K562 (cell line): ENCODE results near the gene MMP20. TPM values are rescaled to one million over a fixed set of nuclear protein-coding genes. Genes with fewer than 3 reads are reported as not detected.

Source experiments
- ATAC-seq: fragments of 200-7000 bp; cut with Tn5 transposase; 3 replicates; pipeline ENCODE4 v1.9.1; 2020; ENCODE audit warnings: moderate library complexity
- BruUV-seq: library from RNA; stranded (reverse); fragments of 400-500 nt; replicated peaks from 2 replicates; lab custom pipeline; 2021; lab: Mats Ljungman, UMichigan
- CTCF ChIA-PET: fragments of 300-600 bp; formaldehyde crosslinking; extraction: SDS; loops from one replicate; lab custom pipeline; 2021; ENCODE audit warnings: low intra/inter-chr PET ratio; lab: Yijun Ruan, JAX
- POLR2A ChIA-PET: fragments of 300-600, 350-650 bp; sonication (Branson Sonifier 250); formaldehyde crosslinking; extraction: SDS; loops from one replicate; lab custom pipeline; 2021; ENCODE audit warnings: antibody characterized with exemption, inconsistent platforms; lab: Yijun Ruan, JAX
- DNase-seq, 4 experiments: peaks; one replicate each; pipeline versions ENCODE4 v3.0.0 to v3.0.0-alpha.2; 2011 to 2018; ENCODE audit warnings: low spot score in 3 of 4, mixed read lengths in 3 of 4; ENCODE audit errors: extremely low read depth in 1 of 4
- FAIRE-seq: peaks from 2 replicates; lab custom pipeline; 2011; peaks lifted over from hg19 to GRCh38; lab: Jason Lieb, UNC
- H2AFZ ChIP-seq: 2 replicates; pipeline ENCODE4 v1.6.0; 2011; ENCODE audit warnings: low read depth, low read length, control low read depth, inconsistent platforms
- H3K27ac ChIP-seq: fragments of 200-600 bp; 3 replicates; pipeline ENCODE4 v1.8.0; 2011; ENCODE audit warnings: low read depth, mild to moderate bottlenecking, control low read depth, inconsistent platforms, low read length, moderate library complexity, mixed read lengths; ENCODE audit errors: extremely low read depth
- H3K27me3 ChIP-seq, 2 experiments: fragments of 300-600 bp in 1 of 2; 2 replicates in 1 of 2; 3 replicates in 1 of 2; pipeline versions ENCODE4 v1.6.0 to v1.8.0; 2011; ENCODE audit warnings: inconsistent platforms in 2 of 2, low read length in 2 of 2, mild to moderate bottlenecking in 1 of 2, mixed read lengths in 1 of 2, moderate library complexity in 1 of 2; ENCODE audit not compliant: control insufficient read depth in 2 of 2, insufficient read depth in 2 of 2
- H3K36me3 ChIP-seq: fragments of 300-600 bp; 3 replicates; pipeline ENCODE4 v1.8.0; 2011; ENCODE audit warnings: mild to moderate bottlenecking, low read length, inconsistent platforms; ENCODE audit not compliant: control insufficient read depth, insufficient read depth
- H3K4me1 ChIP-seq, 2 experiments: fragments of 200-600 bp in 1 of 2; replicated peaks in 1 of 2; 2 replicates in 1 of 2; 3 replicates in 1 of 2; pipeline versions ENCODE4 v1.5.1 to v1.8.0; 2011; ENCODE audit warnings: inconsistent platforms in 2 of 2, low read length in 2 of 2, mild to moderate bottlenecking in 1 of 2, mixed read lengths in 1 of 2, moderate library complexity in 1 of 2; ENCODE audit not compliant: control insufficient read depth in 2 of 2, insufficient read depth in 2 of 2
- H3K4me2 ChIP-seq: 2 replicates; pipeline ENCODE4 v1.6.1; 2011; ENCODE audit warnings: low read length, control low read depth, inconsistent platforms, mixed read lengths; ENCODE audit not compliant: insufficient read depth
- H3K4me3 ChIP-seq: fragments of 200-600 bp; sonication (generic), shearing (Covaris generic); 2 replicates; pipeline ENCODE4 v1.5.1; 2016; ENCODE audit warnings: control low read depth, inconsistent platforms
- H3K79me2 ChIP-seq: fragments of 200-600 bp; 3 replicates; pipeline ENCODE4 v1.8.0; 2011; ENCODE audit warnings: low read length, inconsistent platforms; ENCODE audit not compliant: control insufficient read depth, insufficient read depth
- H3K9ac ChIP-seq, 2 experiments: 2 replicates each; pipeline versions ENCODE4 v1.6.0 to v1.6.1; 2011; ENCODE audit warnings: low read depth in 2 of 2, low read length in 2 of 2, control low read depth in 1 of 2, inconsistent platforms in 1 of 2, mild to moderate bottlenecking in 1 of 2, mixed read lengths in 1 of 2; ENCODE audit not compliant: insufficient read depth in 1 of 2
- H3K9me1 ChIP-seq: one replicate; pipeline ENCODE4 v1.6.0; 2011; ENCODE audit warnings: inconsistent platforms, mild to moderate bottlenecking, low read length, moderate library complexity; ENCODE audit not compliant: control insufficient read depth, insufficient read depth
- H3K9me3 ChIP-seq: replicated peaks from 2 replicates; pipeline ENCODE4 v1.5.1; 2011; ENCODE audit warnings: low read depth, low read length, inconsistent platforms; ENCODE audit not compliant: control insufficient read depth, insufficient read depth
- H4K20me1 ChIP-seq: replicated peaks from 2 replicates; pipeline ENCODE4 v1.6.1; 2011; ENCODE audit warnings: low read length, inconsistent platforms, mixed read lengths; ENCODE audit not compliant: control insufficient read depth, insufficient read depth
- FOXA1 ChIP-seq: fragments of 450-650 bp; IDR thresholded peaks from 2 replicates; pipeline ENCODE4 v1.6.1; 2016; ENCODE audit warnings: mild to moderate bottlenecking, borderline replicate concordance
- ZFP1 ChIP-seq: fragments of 450-650 bp; formaldehyde crosslinking; IDR thresholded peaks from 2 replicates; pipeline ENCODE4 v1.4.0; 2020; ENCODE audit warnings: mild to moderate bottlenecking, mixed read lengths
- WGBS: fragments of 100-300 bp; shearing (Covaris generic); methylation state at CpG from one replicate; pipeline ENCODE4 v1.1.6; 2016; ENCODE audit warnings: low coverage, mixed read lengths; ENCODE audit not compliant: insufficient coverage; ENCODE audit errors: missing lambda C conversion rate; 5-methylcytosine and 5-hydroxymethylcytosine counted together
- in situ Hi-C: fragments of 300-500 bp; cut with MboI; formaldehyde crosslinking; loops from 4 replicates; pipeline ENCODE4 v1.15.0; 2018; ENCODE audit warnings: inconsistent platforms, mixed read lengths
- intact Hi-C: fragments of 100-400 bp; cut with micrococcal nuclease; formaldehyde crosslinking; loops from 2 replicates; pipeline ENCODE4 v1.14.2; 2022
- polyA plus RNA-seq, 8 experiments: library from polyadenylated mRNA; depleted of rRNA in 4 of 8; stranded (reverse) in 5 of 8; unstranded in 3 of 8; fragments of >200 nt; fragmentation: Nextera tagmentation in 2 of 8; fragmentation: Illumina TruSeq in 1 of 8; extraction: Ambion mirVana in 2 of 8; extraction: Trizol in 1 of 8; gene quantifications; 2 replicates each; pipeline versions ENCODE4 v1.2.1 to v1.2.3, GENCODE V29; 2011 to 2014; ENCODE audit warnings: inconsistent platforms in 1 of 8, missing spikeins in 1 of 8
- total RNA-seq, 7 experiments: library from RNA; depleted of rRNA in 6 of 7; stranded (reverse); fragments of >200 nt in 6 of 7; fragmentation: Illumina TruSeq in 2 of 7; extraction: Trizol in 2 of 7; gene quantifications; 2 replicates each; pipeline versions ENCODE4 v1.2.1 to v1.2.3, GENCODE V29; 2011 to 2021; ENCODE audit warnings: low replicate concordance in 1 of 7
- TF ChIP-seq, protein P1 (sequence below): fragments of 200-600 bp; sonication (generic); IDR thresholded peaks from one replicate; pipeline ENCODE4 v1.6.1; 2012; ENCODE audit warnings: mild to moderate bottlenecking, low read depth, low read length, inconsistent platforms

The MMP20 gene
- total and polyA plus RNA-seq, 9 of the 15 experiments (the other 6 are each of a cell fraction or from before 2014, with no cell fraction given), result not detected

DNA sequence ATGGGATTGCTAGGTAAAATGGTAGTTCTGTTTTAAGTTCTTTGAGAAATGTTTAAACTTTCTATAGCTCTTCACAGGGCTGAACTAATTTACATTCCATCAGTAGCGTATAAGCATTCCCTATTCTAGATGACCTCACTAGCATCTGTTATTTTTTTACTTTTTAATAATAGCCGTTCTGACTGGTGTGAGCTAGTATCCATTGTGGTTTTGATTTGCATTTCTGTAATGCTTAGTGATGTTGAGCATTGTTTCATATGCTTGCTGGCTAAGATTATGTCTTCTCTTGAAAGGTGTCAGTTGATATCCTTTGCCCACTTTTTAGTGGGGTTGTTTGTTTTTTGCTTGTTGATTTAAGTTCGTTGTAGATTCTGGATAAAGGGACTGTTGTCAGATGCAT, 44.5 kb upstream of the MMP20 start:
- ATAC-seq, result no peak
- Histone ChIP-seq H3K4me1 (no peaks in the 10 kb centered on the region), H3K4me3 (no peak overlapping the region), H3K9ac (no peak overlapping the region), H2AFZ (no peak overlapping the region), H3K79me2 (no peaks in the 10 kb centered on the region), H3K36me3 (no peaks in the 10 kb centered on the region), H3K4me2 (no peak overlapping the region), H3K27ac (no peak overlapping the region), H4K20me1 (no peaks in the 10 kb centered on the region), H3K9me1 (no peaks in the 10 kb centered on the region), H3K27me3 (no peaks in the 10 kb centered on the region; a peak in 1 of 5 replicates), H3K9me3 (no peaks in the 10 kb centered on the region)
- in situ Hi-C loops (no loop called here), intact Hi-C loops (loop anchor here (5.0 kb wide), 2 partner anchors 157 to 172 kb away; no protein-coding TSS in a partner anchor)
- no peak for DNase-seq
- TF ChIP-seq, protein P1, sequence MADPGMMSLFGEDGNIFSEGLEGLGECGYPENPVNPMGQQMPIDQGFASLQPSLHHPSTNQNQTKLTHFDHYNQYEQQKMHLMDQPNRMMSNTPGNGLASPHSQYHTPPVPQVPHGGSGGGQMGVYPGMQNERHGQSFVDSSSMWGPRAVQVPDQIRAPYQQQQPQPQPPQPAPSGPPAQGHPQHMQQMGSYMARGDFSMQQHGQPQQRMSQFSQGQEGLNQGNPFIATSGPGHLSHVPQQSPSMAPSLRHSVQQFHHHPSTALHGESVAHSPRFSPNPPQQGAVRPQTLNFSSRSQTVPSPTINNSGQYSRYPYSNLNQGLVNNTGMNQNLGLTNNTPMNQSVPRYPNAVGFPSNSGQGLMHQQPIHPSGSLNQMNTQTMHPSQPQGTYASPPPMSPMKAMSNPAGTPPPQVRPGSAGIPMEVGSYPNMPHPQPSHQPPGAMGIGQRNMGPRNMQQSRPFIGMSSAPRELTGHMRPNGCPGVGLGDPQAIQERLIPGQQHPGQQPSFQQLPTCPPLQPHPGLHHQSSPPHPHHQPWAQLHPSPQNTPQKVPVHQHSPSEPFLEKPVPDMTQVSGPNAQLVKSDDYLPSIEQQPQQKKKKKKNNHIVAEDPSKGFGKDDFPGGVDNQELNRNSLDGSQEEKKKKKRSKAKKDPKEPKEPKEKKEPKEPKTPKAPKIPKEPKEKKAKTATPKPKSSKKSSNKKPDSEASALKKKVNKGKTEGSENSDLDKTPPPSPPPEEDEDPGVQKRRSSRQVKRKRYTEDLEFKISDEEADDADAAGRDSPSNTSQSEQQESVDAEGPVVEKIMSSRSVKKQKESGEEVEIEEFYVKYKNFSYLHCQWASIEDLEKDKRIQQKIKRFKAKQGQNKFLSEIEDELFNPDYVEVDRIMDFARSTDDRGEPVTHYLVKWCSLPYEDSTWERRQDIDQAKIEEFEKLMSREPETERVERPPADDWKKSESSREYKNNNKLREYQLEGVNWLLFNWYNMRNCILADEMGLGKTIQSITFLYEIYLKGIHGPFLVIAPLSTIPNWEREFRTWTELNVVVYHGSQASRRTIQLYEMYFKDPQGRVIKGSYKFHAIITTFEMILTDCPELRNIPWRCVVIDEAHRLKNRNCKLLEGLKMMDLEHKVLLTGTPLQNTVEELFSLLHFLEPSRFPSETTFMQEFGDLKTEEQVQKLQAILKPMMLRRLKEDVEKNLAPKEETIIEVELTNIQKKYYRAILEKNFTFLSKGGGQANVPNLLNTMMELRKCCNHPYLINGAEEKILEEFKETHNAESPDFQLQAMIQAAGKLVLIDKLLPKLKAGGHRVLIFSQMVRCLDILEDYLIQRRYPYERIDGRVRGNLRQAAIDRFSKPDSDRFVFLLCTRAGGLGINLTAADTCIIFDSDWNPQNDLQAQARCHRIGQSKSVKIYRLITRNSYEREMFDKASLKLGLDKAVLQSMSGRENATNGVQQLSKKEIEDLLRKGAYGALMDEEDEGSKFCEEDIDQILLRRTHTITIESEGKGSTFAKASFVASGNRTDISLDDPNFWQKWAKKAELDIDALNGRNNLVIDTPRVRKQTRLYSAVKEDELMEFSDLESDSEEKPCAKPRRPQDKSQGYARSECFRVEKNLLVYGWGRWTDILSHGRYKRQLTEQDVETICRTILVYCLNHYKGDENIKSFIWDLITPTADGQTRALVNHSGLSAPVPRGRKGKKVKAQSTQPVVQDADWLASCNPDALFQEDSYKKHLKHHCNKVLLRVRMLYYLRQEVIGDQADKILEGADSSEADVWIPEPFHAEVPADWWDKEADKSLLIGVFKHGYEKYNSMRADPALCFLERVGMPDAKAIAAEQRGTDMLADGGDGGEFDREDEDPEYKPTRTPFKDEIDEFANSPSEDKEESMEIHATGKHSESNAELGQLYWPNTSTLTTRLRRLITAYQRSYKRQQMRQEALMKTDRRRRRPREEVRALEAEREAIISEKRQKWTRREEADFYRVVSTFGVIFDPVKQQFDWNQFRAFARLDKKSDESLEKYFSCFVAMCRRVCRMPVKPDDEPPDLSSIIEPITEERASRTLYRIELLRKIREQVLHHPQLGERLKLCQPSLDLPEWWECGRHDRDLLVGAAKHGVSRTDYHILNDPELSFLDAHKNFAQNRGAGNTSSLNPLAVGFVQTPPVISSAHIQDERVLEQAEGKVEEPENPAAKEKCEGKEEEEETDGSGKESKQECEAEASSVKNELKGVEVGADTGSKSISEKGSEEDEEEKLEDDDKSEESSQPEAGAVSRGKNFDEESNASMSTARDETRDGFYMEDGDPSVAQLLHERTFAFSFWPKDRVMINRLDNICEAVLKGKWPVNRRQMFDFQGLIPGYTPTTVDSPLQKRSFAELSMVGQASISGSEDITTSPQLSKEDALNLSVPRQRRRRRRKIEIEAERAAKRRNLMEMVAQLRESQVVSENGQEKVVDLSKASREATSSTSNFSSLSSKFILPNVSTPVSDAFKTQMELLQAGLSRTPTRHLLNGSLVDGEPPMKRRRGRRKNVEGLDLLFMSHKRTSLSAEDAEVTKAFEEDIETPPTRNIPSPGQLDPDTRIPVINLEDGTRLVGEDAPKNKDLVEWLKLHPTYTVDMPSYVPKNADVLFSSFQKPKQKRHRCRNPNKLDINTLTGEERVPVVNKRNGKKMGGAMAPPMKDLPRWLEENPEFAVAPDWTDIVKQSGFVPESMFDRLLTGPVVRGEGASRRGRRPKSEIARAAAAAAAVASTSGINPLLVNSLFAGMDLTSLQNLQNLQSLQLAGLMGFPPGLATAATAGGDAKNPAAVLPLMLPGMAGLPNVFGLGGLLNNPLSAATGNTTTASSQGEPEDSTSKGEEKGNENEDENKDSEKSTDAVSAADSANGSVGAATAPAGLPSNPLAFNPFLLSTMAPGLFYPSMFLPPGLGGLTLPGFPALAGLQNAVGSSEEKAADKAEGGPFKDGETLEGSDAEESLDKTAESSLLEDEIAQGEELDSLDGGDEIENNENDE, result no peak
- TF ChIP-seq FOXA1 (no peak), ZFP1 (CRISPR knock-in tag) (no peak)
- ChIA-PET CTCF (no interaction called here), POLR2A (interaction anchor here (0.6 kb wide), 1 partner anchor 27 kb away, joined by 4 read pairs; no protein-coding TSS in a partner anchor)
- no TSS peak for BruUV-seq
- FAIRE-seq, result no peak
- WGBS, result 0% methylated on average over 3 of the region's 3 CpGs
